HepG2 (cell line): ENCODE data around the gene RUSC1. TPM values are rescaled to one million over a fixed set of nuclear protein-coding genes. Genes with fewer than 3 reads are reported as not detected.
"Not testable (repeated sequence)": the region's sequence is repeated elsewhere in the genome, so short reads cannot be mapped to it uniquely, and the experiment has no call there.

ENCODE experiments used
- ATAC-seq: fragments of 200-7000 bp; cut with Tn5 transposase; 3 replicates; pipeline ENCODE4 v1.9.1; 2020; ENCODE audit warnings: mild to moderate bottlenecking, moderate library complexity
- BruUV-seq: library from RNA; stranded (reverse); fragments of 400-500 nt; replicated peaks from 2 replicates; lab custom pipeline; 2021; lab: Mats Ljungman, UMichigan
- CTCF ChIA-PET: fragments of 300-600 bp; formaldehyde crosslinking; extraction: SDS; loops from one replicate; lab custom pipeline; 2021; ENCODE audit warnings: low total read pairs, inconsistent platforms, low intra/inter-chr PET ratio; lab: Yijun Ruan, JAX
- POLR2A ChIA-PET: fragments of 350-600 bp; sonication (Branson Sonifier 250); formaldehyde crosslinking; loops from one replicate; lab custom pipeline; 2020; ENCODE audit warnings: antibody characterized with exemption, inconsistent platforms; lab: Yijun Ruan, JAX
- DNase-seq: peaks from one replicate; pipeline ENCODE4 v3.0.0-alpha.2; 2015; ENCODE audit warnings: low spot score
- FAIRE-seq: peaks from 3 replicates; lab custom pipeline; 2011; peaks lifted over from hg19 to GRCh38; lab: Jason Lieb, UNC
- H2AFZ ChIP-seq: one replicate; pipeline ENCODE4 v1.6.1; 2011; ENCODE audit warnings: low read length, inconsistent platforms
- H3K27ac ChIP-seq: fragments of 300-600 bp; 3 replicates; pipeline ENCODE4 v1.8.0; 2011; ENCODE audit warnings: mixed run types, mild to moderate bottlenecking, mixed read lengths, low read length, inconsistent platforms; ENCODE audit not compliant: insufficient read depth; ENCODE audit errors: extremely low read length
- H3K27me3 ChIP-seq, 2 experiments: fragments of 200-600 bp in 1 of 2; 2 replicates in 1 of 2; 3 replicates in 1 of 2; pipeline versions ENCODE4 v1.6.0 to v1.8.0; 2011; ENCODE audit warnings: low read length in 2 of 2, mild to moderate bottlenecking in 2 of 2, moderate library complexity in 2 of 2, inconsistent platforms in 1 of 2; ENCODE audit not compliant: insufficient read depth in 2 of 2, control insufficient read depth in 1 of 2
- H3K36me3 ChIP-seq, 2 experiments: fragments of 200-600 bp in 1 of 2; replicated peaks in 1 of 2; 2 replicates in 1 of 2; 3 replicates in 1 of 2; pipeline versions ENCODE4 v1.5.1 to v1.8.0; 2011; ENCODE audit warnings: low read length in 2 of 2, inconsistent platforms in 1 of 2; ENCODE audit not compliant: insufficient read depth in 2 of 2, control insufficient read depth in 1 of 2
- H3K4me1 ChIP-seq: 2 replicates; pipeline ENCODE4 v1.5.1; 2012; ENCODE audit warnings: low read length, inconsistent platforms; ENCODE audit not compliant: insufficient read depth
- H3K4me2 ChIP-seq: 2 replicates; pipeline ENCODE4 v1.6.0; 2011; ENCODE audit warnings: low read depth, low read length, inconsistent platforms
- H3K4me3 ChIP-seq, 3 experiments: fragments of 200-600 bp in 1 of 3; sonication (generic), shearing (Covaris generic) in 1 of 3; replicated peaks in 1 of 3; 2 replicates each; pipeline ENCODE4 v1.5.1; 2011 to 2016; ENCODE audit warnings: low read length in 3 of 3, inconsistent platforms in 2 of 3, low read depth in 2 of 3, mild to moderate bottlenecking in 2 of 3, control low read depth in 1 of 3, mixed read lengths in 1 of 3; ENCODE audit not compliant: insufficient read depth in 1 of 3
- H3K79me2 ChIP-seq: one replicate; pipeline ENCODE4 v1.6.1; 2011; ENCODE audit warnings: low read length, inconsistent platforms; ENCODE audit not compliant: insufficient read depth
- H3K9ac ChIP-seq: 2 replicates; pipeline ENCODE4 v1.6.0; 2011; ENCODE audit warnings: mild to moderate bottlenecking, low read depth, low read length, inconsistent platforms; ENCODE audit not compliant: insufficient read depth
- H3K9me3 ChIP-seq: 2 replicates; pipeline ENCODE4 v1.5.1; 2012; ENCODE audit warnings: mild to moderate bottlenecking, low read length
- H4K20me1 ChIP-seq: 2 replicates; pipeline ENCODE4 v1.6.0; 2011; ENCODE audit warnings: inconsistent platforms, mild to moderate bottlenecking, low read length, moderate library complexity; ENCODE audit not compliant: insufficient read depth
- AGO2 ChIP-seq: fragments of 200-400 bp; formaldehyde crosslinking; optimal IDR thresholded peaks from 2 replicates; pipeline ENCODE3; 2017; ENCODE audit warnings: mild to moderate bottlenecking, low read depth, low read length, moderate library complexity
- CEBPB ChIP-seq: IDR thresholded peaks from 2 replicates; pipeline ENCODE4 v1.6.1; 2011; ENCODE audit warnings: low read depth, low read length, improper control_type of control experiment, borderline replicate concordance
- KDM1A ChIP-seq: IDR thresholded peaks from 2 replicates; pipeline ENCODE4 v1.6.1; 2016; ENCODE audit warnings: missing compliant biosample characterization
- SP1 ChIP-seq, 2 experiments: fragments of 450-650 bp in 1 of 2; sonication (generic) in 1 of 2; formaldehyde crosslinking in 1 of 2; IDR thresholded peaks; 2 replicates each; pipeline versions ENCODE4 v1.4.0 to v1.6.1; 2016 to 2020; ENCODE audit warnings: missing genetic modification reagents in 1 of 2
- YY1 ChIP-seq: IDR thresholded peaks from 2 replicates; pipeline ENCODE4 v1.6.1; 2011; ENCODE audit warnings: low read length, low read depth, moderate library complexity, mild to moderate bottlenecking; ENCODE audit not compliant: insufficient read depth, insufficient replicate concordance
- ZNF230 ChIP-seq: sonication (generic); formaldehyde crosslinking; IDR thresholded peaks from 2 replicates; pipeline ENCODE4 v1.4.0; 2020; ENCODE audit warnings: mild to moderate bottlenecking, missing genetic modification reagents
- ZNF556 ChIP-seq: sonication (generic); formaldehyde crosslinking; IDR thresholded peaks from 2 replicates; pipeline ENCODE4 v1.4.0; 2020; ENCODE audit warnings: mild to moderate bottlenecking, missing genetic modification reagents, borderline replicate concordance
- WGBS: methylation state at CpG from one replicate; pipeline ENCODE4 v1.1.6; 2017; ENCODE audit warnings: low lambda C conversion rate; 5-methylcytosine and 5-hydroxymethylcytosine counted together
- in situ Hi-C: cut with HindIII; loops from 2 replicates; pipeline ENCODE4 v1.10.0; 2017; ENCODE audit warnings: low pct_unique_long_range_greater_than_20kb; ENCODE audit not compliant: extremely low pct_ligation_motif_present
- intact Hi-C: fragments of 100-400 bp; cut with micrococcal nuclease; formaldehyde crosslinking; loops from one replicate; pipeline ENCODE4 v1.10.0; 2022; ENCODE audit not compliant: unreplicated experiment
- polyA plus RNA-seq, 8 experiments: library from polyadenylated mRNA; depleted of rRNA in 3 of 8; stranded (reverse) in 7 of 8; unstranded in 1 of 8; fragments of >200 nt; fragmentation: Illumina TruSeq in 4 of 8; extraction: Trizol in 4 of 8; gene quantifications; 2 replicates each; pipeline versions ENCODE4 v1.2.1 to v1.2.3, GENCODE V29; 2011 to 2016; ENCODE audit warnings: low read depth in 4 of 8, missing spikeins in 1 of 8, mixed read lengths in 1 of 8; ENCODE audit not compliant: insufficient read depth in 1 of 8
- total RNA-seq, 5 experiments: library from RNA; depleted of rRNA; stranded (reverse); fragments of >200 nt; fragmentation: Illumina TruSeq; extraction: Trizol; gene quantifications; 2 replicates each; pipeline ENCODE4 v1.2.3, GENCODE V29; 2016; ENCODE audit warnings: low read depth in 1 of 5
- TF ChIP-seq, protein P1 (sequence below): sonication (generic); formaldehyde crosslinking; IDR thresholded peaks from 2 replicates; pipeline ENCODE4 v1.4.0; 2020; ENCODE audit warnings: missing genetic modification reagents, mild to moderate bottlenecking, borderline replicate concordance

Gene RUSC1
- total and polyA plus RNA-seq, 2 of the 13 experiments (the other 11 are each of a cell fraction or from before 2014, with no cell fraction given) = 18.7 to 20.4 TPM

- H3K9ac ChIP-seq, H3K27me3 ChIP-seq, ATAC-seq, intact Hi-C loops, in situ Hi-C loops, CTCF ChIA-PET, H3K27ac ChIP-seq, H3K79me2 ChIP-seq, H3K9me3 ChIP-seq, FAIRE-seq, H3K4me2 ChIP-seq, DNase-seq, H2AFZ ChIP-seq, H4K20me1 ChIP-seq, H3K4me3 ChIP-seq, BruUV-seq: not testable (repeated sequence)
- TF ChIP-seq CEBPB = peak; percentile 21; the same call in 1 of the 2 replicates
- POLR2A ChIA-PET = interaction anchor here (1.3 kb wide), 1 partner anchor 56 kb away, joined by 3 read pairs; the partner anchor contains the start of gene CLK2
- over 99% methylated on average over 7 of the region's 7 CpGs for WGBS
- peaks cover 2 to 32% of the 10 kb centered on the region in 2 experiments; a peak in 4 of 5 replicates for H3K36me3 ChIP-seq
- H3K4me1 ChIP-seq = peaks cover 24% of the 10 kb centered on the region
Observed at GRCh38 chr1:155328856-155329255, 8.2 kb downstream of the RUSC1 start.

DNA sequence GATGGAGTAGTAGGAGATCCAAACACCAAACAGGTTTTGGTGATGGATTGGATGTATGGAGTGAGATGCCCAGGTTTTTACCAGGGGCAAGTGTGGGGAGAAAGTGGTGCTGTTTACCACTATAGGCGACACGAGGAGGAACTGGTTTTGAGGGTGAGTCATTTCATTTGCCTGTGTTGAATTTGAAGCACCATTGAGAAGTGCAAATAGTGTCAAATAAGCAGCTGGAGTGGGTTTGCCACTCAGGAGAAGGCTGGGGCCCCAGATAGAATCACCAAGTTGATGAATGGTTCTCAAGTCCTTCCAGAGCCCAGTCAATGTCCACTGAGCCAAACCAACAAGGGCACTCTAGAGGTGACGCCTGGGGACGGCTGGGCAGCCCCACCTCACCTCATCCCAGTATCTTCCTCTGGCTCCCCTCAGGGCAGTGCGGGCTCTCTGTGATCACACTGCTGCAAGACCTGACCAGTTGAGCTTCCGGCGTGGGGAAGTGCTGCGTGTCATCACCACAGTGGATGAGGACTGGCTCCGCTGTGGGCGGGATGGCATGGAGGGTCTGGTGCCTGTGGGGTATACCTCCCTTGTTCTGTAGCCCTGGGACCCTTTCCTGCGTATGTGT, 9.4 kb downstream of the RUSC1 start:
- no peaks in the 10 kb centered on the region for H4K20me1 ChIP-seq
- POLR2A ChIA-PET = interaction anchor here (0.7 kb wide), 1 partner anchor 79 kb away, joined by 4 read pairs; no protein-coding TSS in a partner anchor
- no peak overlapping the region for H3K27ac ChIP-seq
- CTCF ChIA-PET = no interaction called here
- H3K4me3 ChIP-seq = no peak overlapping the region
- ATAC-seq = no peak
- H3K4me1 ChIP-seq = peaks cover 24% of the 10 kb centered on the region
- no peak overlapping the region for H3K4me2 ChIP-seq
- H3K9me3 ChIP-seq = no peaks in the 10 kb centered on the region
- H3K36me3 ChIP-seq = peaks cover 2 to 38% of the 10 kb centered on the region in 2 experiments; a peak in 4 of 5 replicates
- WGBS = 97% methylated on average over 4 of the region's 11 CpGs
- in situ Hi-C loops = no loop called here
- BruUV-seq = no TSS peak
- H3K79me2 ChIP-seq = peaks cover 3% of the 10 kb centered on the region
- no peaks in the 10 kb centered on the region for H3K27me3 ChIP-seq
- H3K9ac ChIP-seq = no peak overlapping the region
- TF ChIP-seq AGO2 (peak; percentile 38), KDM1A (CRISPR knock-in tag) (no peak), ZNF230 (CRISPR knock-in tag) (no peak), SP1 (IDR thresholded peaks at IDR 0.05) (no peak), SP1 (CRISPR knock-in tag; IDR thresholded peaks at IDR 0.05) (no peak), ZNF556 (CRISPR knock-in tag) (no peak), YY1 (no peak)
- TF ChIP-seq, protein P1, sequence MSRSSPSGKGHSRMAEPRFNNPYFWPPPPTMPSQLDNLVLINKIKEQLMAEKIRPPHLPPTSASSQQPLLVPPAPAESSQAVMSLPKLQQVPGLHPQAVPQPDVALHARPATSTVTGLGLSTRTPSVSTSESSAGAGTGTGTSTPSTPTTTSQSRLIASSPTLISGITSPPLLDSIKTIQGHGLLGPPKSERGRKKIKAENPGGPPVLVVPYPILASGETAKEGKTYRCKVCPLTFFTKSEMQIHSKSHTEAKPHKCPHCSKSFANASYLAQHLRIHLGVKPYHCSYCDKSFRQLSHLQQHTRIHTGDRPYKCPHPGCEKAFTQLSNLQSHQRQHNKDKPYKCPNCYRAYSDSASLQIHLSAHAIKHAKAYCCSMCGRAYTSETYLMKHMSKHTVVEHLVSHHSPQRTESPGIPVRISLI (CRISPR knock-in tag) = no peak
- TF ChIP-seq, all 625 proteins: peak for 1
- no peak for FAIRE-seq
- DNase-seq = no peak
- intact Hi-C loops = no loop called here
- H2AFZ ChIP-seq = no peak overlapping the region
